ENCODE results near the gene GPR132. TPM values are rescaled to one million over a fixed set of nuclear protein-coding genes. Genes with fewer than 3 reads are reported as not detected.
A peak's percentile ranks its signal among the peaks of the same experiment; 100 is the strongest.

Gene GPR132
- total and polyA plus RNA-seq, 2 of the 8 experiments (the other 6 are each of a cell fraction or from before 2014, with no cell fraction given), result 0.11 TPM; not detected in 1

- Histone ChIP-seq H3K27me3 (replicated peaks in 1 of 4; ENCODE audit: control insufficient read depth in 3 of 4, extremely low read depth in 1 of 4, insufficient read depth in 3 of 4, low read length in 3 of 4) (peaks cover 12 to 41% (median 31%) of the 10 kb centered on the region in 4 experiments), H2AFZ (ENCODE audit: low read length) (no peak overlapping the region), H3K14ac (ENCODE audit: insufficient read length) (no peak overlapping the region), H3K4ac (replicated peaks; ENCODE audit: insufficient read length, low read depth, low read length) (no peak overlapping the region), H3K9me3 (ENCODE audit: insufficient read depth in 2 of 2, low read depth in 1 of 2, low read length in 1 of 2) (peaks cover 0 to 6% of the 10 kb centered on the region in 2 experiments; a peak in 1 of 4 replicates), H3K79me2 (ENCODE audit: control insufficient read depth in 1 of 2, insufficient read depth in 2 of 2, low read length in 2 of 2) (no peaks in the 10 kb centered on the region), H3K27ac (ENCODE audit: low read depth, low read length) (no peak overlapping the region), H3K23me2 (ENCODE audit: low read depth, low read length) (peaks cover 26% of the 10 kb centered on the region; the same call in 1 of the 2 replicates), H2BK20ac (ENCODE audit: low read length) (no peak overlapping the region), H3K4me3 (ENCODE audit: extremely low read depth in 1 of 4, insufficient read depth in 2 of 4, low read depth in 3 of 4, low read length in 4 of 4) (no peak overlapping the region), H3K18ac (ENCODE audit: extremely low read depth, low read length) (no peak overlapping the region), H4K8ac (ENCODE audit: extremely low read depth, insufficient read depth, low read length) (no peak overlapping the region), H3K4me1 (replicated peaks in 1 of 4; ENCODE audit: control insufficient read depth in 3 of 4, insufficient read depth in 4 of 4, low read length in 3 of 4) (peaks cover 0 to 10% (median 5%) of the 10 kb centered on the region in 4 experiments; a peak in 3 of 7 replicates), H2BK120ac (replicated peaks; ENCODE audit: low read depth, low read length) (no peak overlapping the region), H3K23ac (ENCODE audit: insufficient read length) (no peak overlapping the region), H2BK12ac (ENCODE audit: low read depth, low read length) (no peak overlapping the region), H2BK15ac (ENCODE audit: low read length) (no peak overlapping the region), H4K91ac (replicated peaks; ENCODE audit: insufficient read length, low read length) (no peak overlapping the region), H3K4me2 (ENCODE audit: insufficient read depth in 1 of 2, low read depth in 2 of 2, low read length in 2 of 2) (no peak overlapping the region), H3K56ac (replicated peaks; ENCODE audit: insufficient read length, low read depth, low read length) (peak overlapping the region; percentile 39), H4K20me1 (replicated peaks in 1 of 2; ENCODE audit: control insufficient read depth in 1 of 2, insufficient read depth in 2 of 2, low read length in 2 of 2) (peaks cover 3% of the 10 kb centered on the region in 2 experiments), H3K36me3 (ENCODE audit: control insufficient read depth in 2 of 4, insufficient read depth in 4 of 4, low read length in 3 of 4) (no peaks in the 10 kb centered on the region), H3K79me1 (ENCODE audit: low read depth, low read length) (no peaks in the 10 kb centered on the region), H2AK5ac (ENCODE audit: low read depth, low read length) (no peak overlapping the region), H4K5ac (ENCODE audit: insufficient read length, low read depth, low read length) (no peak overlapping the region), H2BK5ac (ENCODE audit: low read depth, low read length) (no peak overlapping the region), H3K9ac (replicated peaks in 1 of 4; ENCODE audit: extremely low read depth in 1 of 4, low read depth in 3 of 4, low read length in 3 of 4) (no peak overlapping the region)
- ChIA-PET CTCF (ENCODE audit: partially characterized antibody) (interaction anchor here (1.1 to 4.6 kb wide), 4 partner anchors 8 to 112 kb away, joined by 4 to 25 read pairs (median 6); no protein-coding TSS in a partner anchor), POLR2A (ENCODE audit: partially characterized antibody) (no interaction called here)
- TF ChIP-seq KDM1A (IDR thresholded peaks at IDR 0.05; ENCODE audit: borderline replicate concordance, low read length) (no peak), NANOG (IDR thresholded peaks at IDR 0.05; ENCODE audit: insufficient read depth, low read depth, low read length, poor library complexity, severe bottlenecking) (no peak), RAD21 (IDR thresholded peaks at IDR 0.05 in 1 of 2, conservative IDR thresholded peaks at IDR 0.05 in 1 of 2; ENCODE audit: low read depth in 2 of 2, low read length in 2 of 2) (no peak), TCF12 (IDR thresholded peaks at IDR 0.05; ENCODE audit: low read depth, low read length) (no peak), USF2 (IDR thresholded peaks at IDR 0.05; ENCODE audit: low read length) (no peak), CEBPB (IDR thresholded peaks at IDR 0.05; ENCODE audit: low read depth, low read length) (no peak), RFX5 (IDR thresholded peaks at IDR 0.05; ENCODE audit: borderline replicate concordance, low read depth, low read length) (no peak)
- TF ChIP-seq, protein P1, sequence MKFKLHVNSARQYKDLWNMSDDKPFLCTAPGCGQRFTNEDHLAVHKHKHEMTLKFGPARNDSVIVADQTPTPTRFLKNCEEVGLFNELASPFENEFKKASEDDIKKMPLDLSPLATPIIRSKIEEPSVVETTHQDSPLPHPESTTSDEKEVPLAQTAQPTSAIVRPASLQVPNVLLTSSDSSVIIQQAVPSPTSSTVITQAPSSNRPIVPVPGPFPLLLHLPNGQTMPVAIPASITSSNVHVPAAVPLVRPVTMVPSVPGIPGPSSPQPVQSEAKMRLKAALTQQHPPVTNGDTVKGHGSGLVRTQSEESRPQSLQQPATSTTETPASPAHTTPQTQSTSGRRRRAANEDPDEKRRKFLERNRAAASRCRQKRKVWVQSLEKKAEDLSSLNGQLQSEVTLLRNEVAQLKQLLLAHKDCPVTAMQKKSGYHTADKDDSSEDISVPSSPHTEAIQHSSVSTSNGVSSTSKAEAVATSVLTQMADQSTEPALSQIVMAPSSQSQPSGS (IDR thresholded peaks at IDR 0.05; ENCODE audit: low read length), result no peak
- FAIRE-seq (no peak), DNase-seq (ENCODE audit: low read depth in 1 of 2, low spot score in 2 of 2) (no peak)
- 67% methylated on average over 4 of the region's 4 CpGs; no CpG with 5 or more reads in 1 of the 2 experiments for WGBS, 2 experiments (ENCODE audit: extremely low coverage in 1 of 2, insufficient coverage in 1 of 2, insufficient read length in 1 of 2, insufficient replicate concordance in 2 of 2, low coverage in 1 of 2, low lambda C conversion rate in 2 of 2, missing lambda C conversion rate in 1 of 2)
These were observed 18.9 kb upstream of the GPR132 start for GRCh38 chr14:105083926-105084685.

All from H1 (cell line).